Aorta (tissue), 5 donors: ENCODE data around the gene GNG13. TPM values are rescaled to one million over a fixed set of nuclear protein-coding genes. Genes with fewer than 3 reads are reported as not detected.

Source experiments
- ATAC-seq: fragments of 200-7000 bp; cut with Tn5 transposase; one replicate; pipeline ENCODE4 v1.9.1; 2022; ENCODE audit warnings: moderate library complexity; ENCODE audit not compliant: low FRiP score
- DNase-seq, 2 donors: peaks; one replicate each; pipeline ENCODE4 v3.0.0-alpha.2; 2020
- H3K27ac ChIP-seq, 2 donors: one replicate each; pipeline ENCODE4 v1.5.1; 2013; ENCODE audit warnings: low read length in 2 of 2, mild to moderate bottlenecking in 2 of 2, moderate library complexity in 2 of 2, control low read depth in 1 of 2, inconsistent platforms in 1 of 2, low read depth in 1 of 2
- H3K27me3 ChIP-seq, 2 donors: one replicate each; pipeline ENCODE4 v1.6.1; 2013; ENCODE audit warnings: control low read depth in 1 of 2, low read length in 1 of 2, mild to moderate bottlenecking in 1 of 2, moderate library complexity in 1 of 2; ENCODE audit not compliant: insufficient read depth in 2 of 2, control insufficient read depth in 1 of 2
- H3K36me3 ChIP-seq, 2 donors: one replicate each; pipeline ENCODE4 v1.6.1; 2013; ENCODE audit warnings: control low read depth in 1 of 2, low read length in 1 of 2, mild to moderate bottlenecking in 1 of 2; ENCODE audit not compliant: insufficient read depth in 2 of 2, control insufficient read depth in 1 of 2
- H3K4me1 ChIP-seq, 2 donors: one replicate each; pipeline ENCODE4 v1.6.1; 2013; ENCODE audit warnings: low read length in 2 of 2, control low read depth in 1 of 2, mild to moderate bottlenecking in 1 of 2, moderate library complexity in 1 of 2; ENCODE audit not compliant: insufficient read depth in 2 of 2, control insufficient read depth in 1 of 2
- H3K4me3 ChIP-seq, 2 donors: one replicate each; pipeline ENCODE4 v1.5.1; 2013; ENCODE audit warnings: low read length in 2 of 2, control low read depth in 1 of 2, mild to moderate bottlenecking in 1 of 2
- H3K9me3 ChIP-seq: one replicate; pipeline ENCODE4 v1.6.1; 2013; ENCODE audit warnings: mild to moderate bottlenecking, low read length; ENCODE audit not compliant: control insufficient read depth
- WGBS, 2 donors: extraction: QIAGEN DNeasy Blood & Tissue Kit; methylation state at CpG; one replicate each; pipeline ENCODE4 v1.1.7; 2013; 5-methylcytosine and 5-hydroxymethylcytosine counted together
- intact Hi-C, 2 donors: fragments of 100-400 bp; cut with DNase I; formaldehyde crosslinking; loops; one replicate each; pipeline versions ENCODE4 v1.14.2 to v1.15.0; 2022
- polyA plus RNA-seq, 2 donors: library from polyadenylated mRNA; stranded (reverse); fragments of 200-250 nt; gene quantifications; one replicate each; pipeline ENCODE4 v1.2.3, GENCODE V29; 2013
- total RNA-seq, 2 donors: library from RNA; stranded (reverse); fragmentation: NEBNext Ultra II Directional; extraction: Animal tissue kit (Norgen Biotek cat#: 25700); gene quantifications; one replicate each; pipeline ENCODE4 v1.2.1, GENCODE V29; 2021
- donor health status: healthy with polysubstance abuse.
- donor health status: Bipolar disorder and iron deficiency.
- donor health status: DM: no; HTN: no; CAD: no.
- donor health status: DM: no; HTN: no; CAD: no.
- donor health status: DM: yes; HTN: yes; CAD: no.

Gene GNG13
- total and polyA plus RNA-seq, 4 donors = not detected

GRCh38 chr16:787321-787966, 13.1 kb downstream of the GNG13 start:
- Histone ChIP-seq H3K27me3 (no peaks in the 10 kb centered on the region), H3K9me3 (no peaks in the 10 kb centered on the region), H3K4me3 (peak overlapping the region; percentile 46 to 70), H3K36me3 (no peaks in the 10 kb centered on the region), H3K4me1 (no peaks in the 10 kb centered on the region), H3K27ac (no peak overlapping the region)
- DNase-seq (no peak), ATAC-seq (no peak)
- 42% methylated on average over 45 to 47 of the region's 47 CpGs for WGBS, 2 donors
- intact Hi-C loops = loop anchor here in 1 of 2 donors (5.0 kb wide), 1 partner anchor 75 kb away; no protein-coding TSS in a partner anchor

- 65 to 68% methylated on average over 57 to 58 of the region's 58 CpGs for WGBS, 2 donors
- no peak for ATAC-seq
These were observed 14.7 kb downstream of the GNG13 start for GRCh38 chr16:785563-786535.

GRCh38 chr16:784431-784830, 16.1 kb downstream of the GNG13 start:
- H3K27me3 ChIP-seq = no peaks in the 10 kb centered on the region
- intact Hi-C loops = no loop called here
- ATAC-seq = no peak
- H3K4me3 ChIP-seq = no peak overlapping the region
- no peaks in the 10 kb centered on the region for H3K36me3 ChIP-seq
- H3K9me3 ChIP-seq = no peaks in the 10 kb centered on the region
- DNase-seq = no peak
- 84 to 88% methylated on average over 19 of the region's 19 CpGs for WGBS, 2 donors
- no peaks in the 10 kb centered on the region for H3K4me1 ChIP-seq
- H3K27ac ChIP-seq = no peak overlapping the region

More at GRCh38 chr16:785563-786535, 14.7 kb downstream of the GNG13 start:
- Histone ChIP-seq H3K9me3 (no peaks in the 10 kb centered on the region), H3K4me1 (no peaks in the 10 kb centered on the region), H3K36me3 (no peaks in the 10 kb centered on the region), H3K27me3 (no peaks in the 10 kb centered on the region), H3K27ac (no peak overlapping the region), H3K4me3 (no peak overlapping the region)
- intact Hi-C loops = loop anchor here (1.0 to 5.0 kb wide), 2 partner anchors 74 to 75 kb away; no protein-coding TSS in a partner anchor
- DNase-seq = peak; percentile 75 to 91

GRCh38 chr16:783404-784161, 17.0 kb downstream of the GNG13 start:
- 45 to 53% methylated on average over 17 of the region's 17 CpGs for whole genome bisulfite sequencing, 2 donors
- H3K27me3 ChIP-seq = no peaks in the 10 kb centered on the region
- no peak overlapping the region for H3K4me3 ChIP-seq
- no peak overlapping the region for H3K27ac ChIP-seq
- ATAC-seq (no peak), DNase-seq (no peak)
- no peaks in the 10 kb centered on the region for H3K4me1 ChIP-seq
- intact Hi-C loops = no loop called here
- H3K36me3 ChIP-seq = no peaks in the 10 kb centered on the region
- no peaks in the 10 kb centered on the region for H3K9me3 ChIP-seq

- H3K4me3 ChIP-seq = no peak overlapping the region
- no peaks in the 10 kb centered on the region for H3K4me1 ChIP-seq
- H3K27ac ChIP-seq = no peak overlapping the region
- ATAC-seq (no peak), DNase-seq (no peak)
- no peaks in the 10 kb centered on the region for H3K36me3 ChIP-seq
- H3K9me3 ChIP-seq = no peaks in the 10 kb centered on the region
- 70 to 72% methylated on average over 33 to 36 of the region's 36 CpGs for WGBS, 2 donors
- intact Hi-C loops = no loop called here
- no peaks in the 10 kb centered on the region for H3K27me3 ChIP-seq
These were observed 17.6 kb downstream of the GNG13 start for GRCh38 chr16:782766-783403.

- H3K4me1 ChIP-seq = no peaks in the 10 kb centered on the region
- no peak overlapping the region for H3K4me3 ChIP-seq
- H3K27ac ChIP-seq = no peak overlapping the region
- ATAC-seq (no peak), DNase-seq (no peak)
- WGBS, 2 donors = 57 to 63% methylated on average over 6 of the region's 6 CpGs
- no peaks in the 10 kb centered on the region for H3K27me3 ChIP-seq
- intact Hi-C loops = no loop called here
- no peaks in the 10 kb centered on the region for H3K9me3 ChIP-seq
- no peaks in the 10 kb centered on the region for H3K36me3 ChIP-seq
These were observed 18.3 kb downstream of the GNG13 start for GRCh38 chr16:782258-782657.

- no peak overlapping the region for H3K4me3 ChIP-seq
These were observed 19.1 kb downstream of the GNG13 start for GRCh38 chr16:781346-782010.

GRCh38 chr16:780296-780695, 20.2 kb downstream of the GNG13 start:
- Histone ChIP-seq H3K9me3 (no peaks in the 10 kb centered on the region), H3K4me3 (no peak overlapping the region), H3K4me1 (no peaks in the 10 kb centered on the region), H3K27ac (no peak overlapping the region), H3K27me3 (no peaks in the 10 kb centered on the region), H3K36me3 (no peaks in the 10 kb centered on the region)
- 86% methylated on average over 16 of the region's 16 CpGs for WGBS, 2 donors
- ATAC-seq = no peak
- intact Hi-C loops = no loop called here
- DNase-seq = no peak

More at GRCh38 chr16:781346-782010, 19.1 kb downstream of the GNG13 start:
- intact Hi-C loops = no loop called here
- Histone ChIP-seq H3K27ac (no peak overlapping the region), H3K4me1 (no peaks in the 10 kb centered on the region), H3K9me3 (no peaks in the 10 kb centered on the region), H3K36me3 (no peaks in the 10 kb centered on the region), H3K27me3 (no peaks in the 10 kb centered on the region)
- no peak for DNase-seq
- ATAC-seq = no peak
- 67 to 68% methylated on average over 18 to 19 of the region's 19 CpGs for WGBS, 2 donors
